Peyer's patch (tissue), 4 donors: ENCODE data around the gene CNST.

Source experiments
- CTCF ChIP-seq, 6 experiments: fragments of 450-650 bp in 4 of 6; fragments of 200-600 bp in 2 of 6; sonication (generic) in 1 of 6; IDR thresholded peaks; one replicate each; pipeline ENCODE4 v1.5.1; 2017 to 2019; ENCODE audit warnings: antibody characterized with exemption in 6 of 6, mild to moderate bottlenecking in 3 of 6, moderate library complexity in 1 of 6
- POLR2A ChIP-seq, 2 donors: fragments of 450-650 bp; IDR thresholded peaks; one replicate each; pipeline ENCODE4 v1.5.1; 2017; ENCODE audit warnings: antibody characterized with exemption in 2 of 2, mild to moderate bottlenecking in 2 of 2, moderate library complexity in 2 of 2

- TF ChIP-seq CTCF (IDR thresholded peaks at IDR 0.05) (no peak), POLR2A (IDR thresholded peaks at IDR 0.05) (no peak)
Observed at GRCh38 chr1:246595146-246595545, 28.9 kb downstream of the CNST start.
